GM12891 (cell line): ENCODE data around the gene MACROH2A1.
A peak's percentile ranks its signal among the peaks of the same experiment; 100 is the strongest.

Experiments
- DNase-seq: peaks from one replicate; pipeline ENCODE4 v3.0.0; 2011; ENCODE audit warnings: low spot score; ENCODE audit not compliant: insufficient read length
- FAIRE-seq: peaks from 2 replicates; lab custom pipeline; 2011; peaks lifted over from hg19 to GRCh38; lab: Jason Lieb, UNC
- PAX5 ChIP-seq: IDR thresholded peaks from 2 replicates; pipeline ENCODE4 v1.6.1; 2011; ENCODE audit warnings: low read length, moderate library complexity, mild to moderate bottlenecking; ENCODE audit not compliant: insufficient read depth, severe bottlenecking
- POLR2A ChIP-seq: IDR thresholded peaks from 2 replicates; pipeline ENCODE4 v1.6.1; 2011; ENCODE audit warnings: low read depth, low read length, control low read depth
- POLR2AphosphoS5 ChIP-seq: IDR thresholded peaks from 2 replicates; pipeline ENCODE4 v1.6.1; 2011; ENCODE audit warnings: low read depth, low read length, control low read depth
- POU2F2 ChIP-seq: IDR thresholded peaks from 2 replicates; pipeline ENCODE4 v1.6.1; 2011; ENCODE audit warnings: low read depth, mild to moderate bottlenecking, control low read depth, low read length, moderate library complexity
- SPI1 ChIP-seq: IDR thresholded peaks from 2 replicates; pipeline ENCODE4 v1.6.1; 2011; ENCODE audit warnings: low read depth, low read length, control low read depth
- TAF1 ChIP-seq: IDR thresholded peaks from 2 replicates; pipeline ENCODE4 v1.6.1; 2011; ENCODE audit warnings: low read depth, low read length, control low read depth

The MACROH2A1 gene

GRCh38 chr5:135428586-135428985 lies 29.6 kb upstream of the MACROH2A1 start:
- FAIRE-seq (no peak), DNase-seq (no peak)
- TF ChIP-seq POLR2AphosphoS5, result no peak
- TF ChIP-seq POU2F2, result no peak
- no peak for TF ChIP-seq TAF1
- TF ChIP-seq PAX5, result no peak
- TF ChIP-seq POLR2A, result no peak
- no peak for TF ChIP-seq SPI1

DNA sequence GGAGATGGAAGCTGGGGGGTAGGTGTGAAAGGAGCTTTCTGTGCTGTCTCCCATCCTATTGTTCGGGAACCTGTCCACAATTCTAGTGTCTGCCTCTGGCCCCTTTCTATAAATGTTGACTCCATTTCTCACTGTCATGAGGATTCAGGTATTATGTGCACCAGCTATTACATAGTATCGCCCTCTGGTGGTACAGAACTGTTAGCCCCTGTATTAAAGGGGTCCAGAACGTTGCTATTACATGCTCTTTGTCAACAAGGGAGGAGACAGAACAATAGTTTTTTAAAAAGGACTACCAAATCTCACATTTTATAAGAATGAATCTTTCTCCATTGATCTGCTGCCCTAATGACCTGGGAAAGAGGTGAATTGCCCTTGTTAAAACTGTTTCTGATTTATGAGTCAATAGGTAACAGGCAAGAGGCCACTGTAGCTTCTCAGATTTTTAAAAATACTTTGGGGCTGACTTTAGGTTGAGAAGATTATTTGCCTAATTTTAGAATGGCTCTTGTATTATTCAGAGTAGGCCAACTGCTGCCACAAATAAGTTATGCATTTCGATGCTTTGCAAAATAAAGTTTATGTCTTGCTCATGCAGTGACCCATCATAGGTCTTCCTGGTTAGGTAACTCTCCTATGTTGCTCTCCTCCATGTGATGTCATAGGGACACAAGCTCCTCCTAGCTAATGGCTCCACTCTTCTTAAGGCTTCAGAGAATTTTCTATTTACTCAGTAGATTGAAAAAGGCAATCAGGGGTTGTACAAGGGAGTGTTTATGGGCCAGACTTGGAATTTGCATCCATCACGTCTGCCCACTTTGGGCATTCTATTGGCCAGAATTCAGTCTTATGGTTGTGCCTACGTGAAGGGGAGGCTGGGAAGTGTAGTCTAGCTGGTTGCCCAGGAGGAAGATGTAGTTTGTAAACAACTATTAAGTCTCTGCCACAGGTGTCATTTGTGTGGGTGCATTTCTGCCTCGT lies 27.4 kb upstream of the MACROH2A1 start:
- TF ChIP-seq POLR2A, result no peak
- no peak for TF ChIP-seq POLR2AphosphoS5
- TF ChIP-seq POU2F2, result no peak
- no peak for TF ChIP-seq PAX5
- TF ChIP-seq TAF1, result no peak
- no peak for TF ChIP-seq SPI1
- peak; percentile 90 for FAIRE-seq
- peak; percentile 43 for DNase-seq

GRCh38 chr5:135425641-135426040 lies 26.6 kb upstream of the MACROH2A1 start:
- FAIRE-seq (no peak), DNase-seq (no peak)

GRCh38 chr5:135423846-135424168 lies 24.8 kb upstream of the MACROH2A1 start:
- FAIRE-seq (no peak), DNase-seq (no peak)
- TF ChIP-seq POLR2A (no peak), PAX5 (no peak), SPI1 (no peak), TAF1 (no peak), POU2F2 (no peak), POLR2AphosphoS5 (no peak)

More at GRCh38 chr5:135425641-135426040, 26.6 kb upstream of the MACROH2A1 start:
- no peak for TF ChIP-seq TAF1
- no peak for TF ChIP-seq POU2F2
- no peak for TF ChIP-seq PAX5
- TF ChIP-seq POLR2AphosphoS5, result no peak
- TF ChIP-seq POLR2A, result no peak
- TF ChIP-seq SPI1, result no peak

DNA sequence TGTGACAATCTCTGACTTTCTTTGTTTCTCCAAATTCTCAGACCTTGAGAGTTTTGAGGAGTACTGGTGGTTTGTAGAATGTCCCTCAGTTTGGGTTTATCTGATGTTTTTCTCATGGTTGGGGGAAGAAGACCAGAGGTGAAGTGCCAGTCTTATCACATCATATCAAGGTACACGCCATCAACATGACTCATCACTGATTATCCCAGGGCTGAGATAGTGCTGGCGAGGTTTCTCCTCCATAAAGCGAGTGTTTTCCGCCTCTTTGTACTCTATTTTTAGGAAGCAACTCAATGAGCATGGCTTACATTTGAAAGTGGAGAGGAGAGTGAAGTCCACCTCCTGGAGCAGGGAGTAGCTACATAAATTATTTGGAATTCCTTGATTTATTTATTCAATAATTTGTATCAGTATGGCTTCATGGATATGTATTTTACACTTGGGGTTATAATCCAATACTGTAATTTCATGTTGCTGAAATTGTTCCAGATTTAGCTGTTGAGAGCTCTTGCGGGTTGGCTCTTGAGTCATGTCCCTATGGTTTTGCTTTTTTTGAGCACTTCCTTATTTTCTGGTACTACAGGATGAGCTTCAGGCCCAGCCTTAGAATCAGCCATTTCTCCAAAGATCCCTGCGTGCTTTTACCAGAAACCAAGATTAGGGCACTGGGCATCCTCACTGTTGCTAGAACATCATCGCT lies 24.3 kb upstream of the MACROH2A1 start:
- FAIRE-seq (peak; percentile 38), DNase-seq (no peak)
- TF ChIP-seq TAF1, result no peak
- peak; percentile 70 for TF ChIP-seq SPI1

- DNase-seq (no peak), FAIRE-seq (no peak)
- TF ChIP-seq POLR2A (no peak), PAX5 (no peak), TAF1 (no peak), POU2F2 (no peak), POLR2AphosphoS5 (no peak), SPI1 (no peak)
These were observed 23.4 kb upstream of the MACROH2A1 start for GRCh38 chr5:135422419-135422818.

GRCh38 chr5:135417083-135417482 lies 18.1 kb upstream of the MACROH2A1 start:
- no peak for DNase-seq
- FAIRE-seq, result no peak
- no peak for TF ChIP-seq TAF1
- TF ChIP-seq POLR2A, result no peak
- no peak for TF ChIP-seq PAX5
- no peak for TF ChIP-seq SPI1
- TF ChIP-seq POU2F2, result no peak
- no peak for TF ChIP-seq POLR2AphosphoS5

DNA sequence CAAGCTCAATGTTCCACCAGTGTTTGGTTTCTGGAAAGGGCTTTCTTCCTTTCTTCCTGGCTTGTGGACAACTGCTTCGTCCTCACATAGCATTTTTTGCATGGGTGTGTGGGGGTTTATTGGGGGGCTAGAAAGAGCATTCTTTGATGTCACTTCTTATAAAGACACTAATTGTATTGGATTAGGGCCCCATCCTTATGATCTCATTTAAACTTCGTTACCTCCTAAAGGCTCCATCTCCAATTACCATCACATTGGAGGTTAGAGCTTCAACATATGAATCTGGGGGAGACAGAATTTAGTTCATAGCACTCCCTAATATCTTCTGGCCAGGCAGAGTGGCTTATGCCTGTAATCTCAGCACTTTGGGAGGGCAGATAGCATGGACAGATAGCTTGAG lies 6.1 kb upstream of the MACROH2A1 start:
- no peak for DNase-seq
- no peak for FAIRE-seq
- TF ChIP-seq POU2F2 (no peak), PAX5 (no peak), TAF1 (no peak), POLR2A (no peak), SPI1 (no peak), POLR2AphosphoS5 (no peak)

GRCh38 chr5:135402031-135402430 lies 3.0 kb upstream of the MACROH2A1 start:
- DNase-seq (no peak), FAIRE-seq (no peak)
- no peak for TF ChIP-seq POLR2A
- no peak for TF ChIP-seq PAX5
- no peak for TF ChIP-seq POU2F2
- no peak for TF ChIP-seq TAF1
- TF ChIP-seq POLR2AphosphoS5, result no peak
- TF ChIP-seq SPI1, result no peak

GRCh38 chr5:135400866-135401265 lies 1.8 kb upstream of the MACROH2A1 start:
- TF ChIP-seq TAF1 (no peak), SPI1 (no peak), PAX5 (no peak), POU2F2 (no peak), POLR2A (no peak), POLR2AphosphoS5 (no peak)
- no peak for FAIRE-seq
- DNase-seq, result no peak
